Measurements from ENCODE around the gene KRT2.

The KRT2 gene

DNA sequence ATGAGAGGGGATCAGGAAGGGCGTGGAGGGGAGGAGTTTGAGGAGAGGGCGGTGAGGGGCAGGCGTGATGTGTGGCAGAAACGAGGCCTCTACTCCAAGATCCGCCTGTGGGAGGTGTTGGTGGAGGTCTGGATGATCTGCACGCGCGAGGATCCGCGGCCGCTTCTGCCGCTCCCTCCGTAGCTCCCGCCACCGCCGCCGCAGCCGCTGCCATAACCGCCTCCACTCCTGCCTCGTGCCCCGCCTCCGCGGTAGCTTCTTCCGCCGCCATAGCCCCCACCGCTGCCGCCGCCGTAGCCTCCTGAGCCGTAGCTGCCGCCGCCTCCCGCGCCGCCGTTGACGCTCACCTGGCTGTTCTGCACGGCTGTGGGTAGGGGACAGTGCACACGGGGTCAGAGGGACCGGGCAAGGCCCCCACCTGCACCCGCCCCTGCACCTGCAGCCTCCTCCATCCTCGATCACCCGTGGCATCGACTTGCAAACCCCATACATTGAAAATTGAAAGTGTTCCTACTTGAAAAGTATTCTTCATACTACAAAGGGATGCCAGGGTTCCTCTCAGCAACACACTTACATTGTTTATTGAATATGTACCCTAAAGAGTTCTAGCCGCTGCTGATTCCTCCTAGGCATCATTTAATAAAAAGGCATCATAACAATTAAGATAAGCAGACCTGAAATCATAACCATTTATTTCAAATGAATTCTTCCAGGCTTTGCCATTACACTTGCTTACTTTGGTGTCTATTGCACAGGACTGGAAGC lies 39.2 kb upstream of the KRT2 start:
- Histone ChIP-seq H4K8ac (ENCODE audit: low read depth, low read length) (no peak overlapping the region), H4K12ac (ENCODE audit: low read depth, low read length) (no peak overlapping the region), H3K9me3 (ENCODE audit: insufficient read depth, low read depth, low read length) (no peaks in the 10 kb centered on the region), H3K27ac (ENCODE audit: low read depth, low read length) (no peak overlapping the region), H2AK5ac (ENCODE audit: low read length) (no peak overlapping the region), H3K4me3 (ENCODE audit: low read depth, low read length) (no peak overlapping the region), H2BK120ac (ENCODE audit: insufficient read depth, low read length, poor library complexity) (no peak overlapping the region), H2BK12ac (ENCODE audit: low read length) (no peak overlapping the region), H3K4me1 (ENCODE audit: control insufficient read depth in 1 of 2, insufficient read depth in 2 of 2, low read length in 2 of 2) (peaks cover 5 to 10% of the 10 kb centered on the region in 2 experiments), H3K27me3 (ENCODE audit: insufficient read depth, low read length) (peaks cover 6% of the 10 kb centered on the region), H3K36me3 (ENCODE audit: control insufficient read depth in 1 of 2, insufficient read depth in 2 of 2, low read length in 2 of 2) (no peaks in the 10 kb centered on the region), H3K79me2 (ENCODE audit: control insufficient read depth, insufficient read depth, low read length, poor library complexity) (no peaks in the 10 kb centered on the region), H3K14ac (ENCODE audit: low read length) (no peak overlapping the region), H3K18ac (ENCODE audit: low read length) (no peak overlapping the region), H3K79me1 (ENCODE audit: low read length) (no peaks in the 10 kb centered on the region), H3K9ac (ENCODE audit: low read length) (no peak overlapping the region), H3K4me2 (ENCODE audit: low read length) (peak overlapping the region; percentile 37), H3K23ac (ENCODE audit: low read length) (no peak overlapping the region), H4K91ac (ENCODE audit: low read depth, low read length) (no peak overlapping the region), H2AFZ (ENCODE audit: insufficient read depth, low read length, poor library complexity) (peak overlapping the region; percentile 3), H2BK5ac (ENCODE audit: low read depth, low read length, poor library complexity) (no peak overlapping the region), H3K4ac (ENCODE audit: low read depth, low read length) (no peak overlapping the region)
- WGBS (ENCODE audit: extremely low coverage, insufficient coverage, insufficient read length): no CpG with 5 or more reads among the region's 45 CpGs
- DNase-seq: peak in 1 of 2 donors; percentile 18

DNA sequence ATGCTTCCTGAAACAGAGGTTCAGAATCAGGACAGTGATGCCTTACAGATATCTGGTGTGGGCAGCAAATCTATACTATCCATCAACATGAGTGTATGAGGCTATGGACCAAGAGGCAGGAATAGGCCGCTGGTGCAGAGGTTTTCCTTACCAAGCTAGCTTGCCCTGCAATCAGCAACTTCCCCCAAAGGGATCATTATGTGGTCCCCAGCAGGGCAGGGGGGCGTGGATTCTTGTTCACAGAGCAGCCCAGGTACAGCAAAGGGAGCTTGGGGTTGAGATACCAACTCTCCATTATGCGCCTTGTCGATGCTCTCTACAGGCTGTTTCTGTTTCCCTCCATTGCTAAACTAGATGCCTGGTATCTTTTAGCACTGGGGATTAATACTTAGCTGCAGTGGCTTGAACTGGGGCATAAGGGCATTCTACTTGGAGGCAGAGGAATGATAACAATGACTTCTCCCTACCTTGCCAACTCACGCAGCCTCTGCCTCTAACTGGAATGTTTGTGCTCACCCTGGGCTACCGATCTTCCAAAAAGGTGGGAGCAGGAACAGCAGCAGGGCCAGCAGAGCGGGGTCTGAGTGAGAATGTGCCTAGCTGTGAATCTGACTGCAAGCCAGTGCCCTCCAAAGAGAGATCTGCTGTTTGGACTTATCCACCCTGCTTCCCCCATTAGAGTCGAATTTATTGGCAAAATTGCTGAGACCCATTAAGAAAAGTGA lies 38.5 kb upstream of the KRT2 start:
- Histone ChIP-seq H3K4ac (ENCODE audit: low read depth, low read length) (no peak overlapping the region), H3K27ac (ENCODE audit: low read depth, low read length) (no peak overlapping the region), H3K4me3 (ENCODE audit: low read depth, low read length) (no peak overlapping the region), H3K27me3 (ENCODE audit: insufficient read depth, low read length) (peaks cover 6% of the 10 kb centered on the region), H3K4me1 (ENCODE audit: control insufficient read depth in 1 of 2, insufficient read depth in 2 of 2, low read length in 2 of 2) (peaks cover 5 to 10% of the 10 kb centered on the region in 2 experiments), H4K8ac (ENCODE audit: low read depth, low read length) (no peak overlapping the region), H2BK5ac (ENCODE audit: low read depth, low read length, poor library complexity) (no peak overlapping the region), H2AK5ac (ENCODE audit: low read length) (no peak overlapping the region), H2BK120ac (ENCODE audit: insufficient read depth, low read length, poor library complexity) (no peak overlapping the region), H3K79me2 (ENCODE audit: control insufficient read depth, insufficient read depth, low read length, poor library complexity) (no peaks in the 10 kb centered on the region), H3K79me1 (ENCODE audit: low read length) (no peaks in the 10 kb centered on the region), H3K4me2 (ENCODE audit: low read length) (no peak overlapping the region), H3K18ac (ENCODE audit: low read length) (no peak overlapping the region), H3K9ac (ENCODE audit: low read length) (no peak overlapping the region), H3K9me3 (ENCODE audit: insufficient read depth, low read depth, low read length) (no peaks in the 10 kb centered on the region), H2BK12ac (ENCODE audit: low read length) (no peak overlapping the region), H4K12ac (ENCODE audit: low read depth, low read length) (no peak overlapping the region), H3K23ac (ENCODE audit: low read length) (no peak overlapping the region), H3K14ac (ENCODE audit: low read length) (no peak overlapping the region), H4K91ac (ENCODE audit: low read depth, low read length) (no peak overlapping the region), H3K36me3 (ENCODE audit: control insufficient read depth in 1 of 2, insufficient read depth in 2 of 2, low read length in 2 of 2) (no peaks in the 10 kb centered on the region), H2AFZ (ENCODE audit: insufficient read depth, low read length, poor library complexity) (no peak overlapping the region)
- DNase-seq: no peak
- WGBS (ENCODE audit: extremely low coverage, insufficient coverage, insufficient read length): no CpG with 5 or more reads among the region's 8 CpGs

DNA sequence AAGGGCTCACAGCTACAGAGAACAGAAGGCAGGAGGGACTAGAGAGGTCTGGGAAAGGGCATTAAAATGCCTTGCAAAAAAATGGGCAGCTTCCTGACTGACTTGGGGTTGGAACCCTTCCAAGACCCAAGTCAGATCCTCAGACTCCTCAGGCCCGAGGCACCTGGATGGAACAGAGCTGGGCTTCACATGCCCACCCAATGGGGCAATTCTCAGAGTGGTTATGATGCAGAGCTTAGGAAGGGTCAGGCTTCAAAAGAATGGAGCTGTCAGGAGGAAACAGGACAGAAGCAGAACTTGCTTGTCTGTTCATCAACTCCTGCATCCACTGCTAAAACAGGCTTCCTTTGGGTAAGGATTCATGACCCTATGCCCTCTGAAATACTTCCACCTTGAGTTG lies 37.9 kb upstream of the KRT2 start:
- H3K14ac ChIP-seq (ENCODE audit: low read length): no peak overlapping the region
- H4K8ac ChIP-seq (ENCODE audit: low read depth, low read length): no peak overlapping the region
- H3K27ac ChIP-seq (ENCODE audit: low read depth, low read length): no peak overlapping the region
- H3K9ac ChIP-seq (ENCODE audit: low read length): no peak overlapping the region
- H3K79me1 ChIP-seq (ENCODE audit: low read length): no peaks in the 10 kb centered on the region
- no peak overlapping the region for H3K18ac ChIP-seq (ENCODE audit: low read length)
- no peak overlapping the region for H3K4ac ChIP-seq (ENCODE audit: low read depth, low read length)
- H3K4me1 ChIP-seq (ENCODE audit: control insufficient read depth in 1 of 2, insufficient read depth in 2 of 2, low read length in 2 of 2): peaks cover 5 to 10% of the 10 kb centered on the region in 2 experiments
- whole genome bisulfite sequencing (ENCODE audit: extremely low coverage, insufficient coverage, insufficient read length): no CpG with 5 or more reads among the region's 1 CpG
- H3K27me3 ChIP-seq (ENCODE audit: insufficient read depth, low read length): peaks cover 6% of the 10 kb centered on the region
- H4K91ac ChIP-seq (ENCODE audit: low read depth, low read length): no peak overlapping the region
- H3K4me3 ChIP-seq (ENCODE audit: low read depth, low read length): no peak overlapping the region
- no peak overlapping the region for H2BK120ac ChIP-seq (ENCODE audit: insufficient read depth, low read length, poor library complexity)
- no peak overlapping the region for H2AK5ac ChIP-seq (ENCODE audit: low read length)
- DNase-seq: no peak
- no peaks in the 10 kb centered on the region for H3K79me2 ChIP-seq (ENCODE audit: control insufficient read depth, insufficient read depth, low read length, poor library complexity)
- H2BK12ac ChIP-seq (ENCODE audit: low read length): no peak overlapping the region
- no peak overlapping the region for H4K12ac ChIP-seq (ENCODE audit: low read depth, low read length)
- H3K4me2 ChIP-seq (ENCODE audit: low read length): no peak overlapping the region
- H3K9me3 ChIP-seq (ENCODE audit: insufficient read depth, low read depth, low read length): no peaks in the 10 kb centered on the region
- H3K36me3 ChIP-seq (ENCODE audit: control insufficient read depth in 1 of 2, insufficient read depth in 2 of 2, low read length in 2 of 2): no peaks in the 10 kb centered on the region
- H2BK5ac ChIP-seq (ENCODE audit: low read depth, low read length, poor library complexity): no peak overlapping the region
- H2AFZ ChIP-seq (ENCODE audit: insufficient read depth, low read length, poor library complexity): no peak overlapping the region
- H3K23ac ChIP-seq (ENCODE audit: low read length): no peak overlapping the region

DNA sequence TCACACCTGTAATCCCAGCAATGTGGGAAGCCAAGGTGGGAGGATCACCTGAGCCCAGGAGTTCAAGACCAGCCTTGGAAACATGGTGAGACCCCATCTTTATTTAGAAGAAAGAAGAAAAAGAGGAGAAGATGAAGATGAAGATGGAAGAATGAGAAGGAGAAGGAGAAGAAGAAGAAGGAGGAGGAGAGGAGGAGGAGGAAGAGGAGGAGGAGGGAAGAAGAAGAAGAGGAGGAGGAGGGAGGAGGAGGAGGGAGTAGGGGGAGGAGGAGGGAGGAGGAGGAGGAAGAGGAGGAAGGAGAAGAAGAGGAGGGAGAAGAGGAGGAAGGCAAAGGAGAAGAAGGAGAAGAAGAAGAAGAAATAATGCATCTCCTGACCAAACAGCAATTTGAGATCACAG lies 37.2 kb upstream of the KRT2 start:
- Histone ChIP-seq H2BK12ac (ENCODE audit: low read length) (no peak overlapping the region), H4K91ac (ENCODE audit: low read depth, low read length) (no peak overlapping the region), H3K4ac (ENCODE audit: low read depth, low read length) (no peak overlapping the region), H2BK120ac (ENCODE audit: insufficient read depth, low read length, poor library complexity) (no peak overlapping the region), H3K9me3 (ENCODE audit: insufficient read depth, low read depth, low read length) (no peaks in the 10 kb centered on the region), H3K9ac (ENCODE audit: low read length) (no peak overlapping the region), H3K23ac (ENCODE audit: low read length) (no peak overlapping the region), H3K4me2 (ENCODE audit: low read length) (no peak overlapping the region), H3K79me2 (ENCODE audit: control insufficient read depth, insufficient read depth, low read length, poor library complexity) (no peaks in the 10 kb centered on the region), H2AFZ (ENCODE audit: insufficient read depth, low read length, poor library complexity) (no peak overlapping the region), H3K79me1 (ENCODE audit: low read length) (no peaks in the 10 kb centered on the region), H4K8ac (ENCODE audit: low read depth, low read length) (no peak overlapping the region), H2AK5ac (ENCODE audit: low read length) (no peak overlapping the region), H2BK5ac (ENCODE audit: low read depth, low read length, poor library complexity) (no peak overlapping the region), H3K36me3 (ENCODE audit: control insufficient read depth in 1 of 2, insufficient read depth in 2 of 2, low read length in 2 of 2) (no peaks in the 10 kb centered on the region), H3K4me3 (ENCODE audit: low read depth, low read length) (no peak overlapping the region), H3K18ac (ENCODE audit: low read length) (no peak overlapping the region), H3K27me3 (ENCODE audit: insufficient read depth, low read length) (peaks cover 6% of the 10 kb centered on the region), H3K4me1 (ENCODE audit: control insufficient read depth in 1 of 2, insufficient read depth in 2 of 2, low read length in 2 of 2) (peaks cover 5 to 10% of the 10 kb centered on the region in 2 experiments), H3K14ac (ENCODE audit: low read length) (no peak overlapping the region), H3K27ac (ENCODE audit: low read depth, low read length) (no peak overlapping the region), H4K12ac (ENCODE audit: low read depth, low read length) (no peak overlapping the region)
- no peak for DNase-seq
